GM19328 (cell line): ENCODE measurements around the gene CPEB4.

Experiments used
- ATAC-seq: cut with Tn5 transposase; IDR thresholded peaks from one replicate; pipeline ENCODE4 v1.9.1; 2021; ENCODE audit warnings: mild to moderate bottlenecking, moderate library complexity; ENCODE audit not compliant: unreplicated experiment

Gene CPEB4

GRCh38 chr5:173911623-173912022 is 23.5 kb downstream of the CPEB4 start:
- ATAC-seq, result no peak

- ATAC-seq, result no peak
These were observed 25.7 kb downstream of the CPEB4 start for GRCh38 chr5:173913686-173914321.

GRCh38 chr5:173915310-173916014 is 27.3 kb downstream of the CPEB4 start:
- ATAC-seq, result no peak

GRCh38 chr5:173916233-173916632 is 28.1 kb downstream of the CPEB4 start:
- no peak for ATAC-seq

- peak; percentile 84 for ATAC-seq
These were observed 29.9 kb downstream of the CPEB4 start for GRCh38 chr5:173917788-173918786.

- no peak for ATAC-seq
These were observed 31.3 kb downstream of the CPEB4 start for GRCh38 chr5:173919443-173919842.

- no peak for ATAC-seq
These were observed 32.0 kb downstream of the CPEB4 start for GRCh38 chr5:173920024-173920753.

- no peak for ATAC-seq
These were observed 32.9 kb downstream of the CPEB4 start for GRCh38 chr5:173920866-173921555.

- ATAC-seq, result no peak
These were observed 34.4 kb downstream of the CPEB4 start for GRCh38 chr5:173922527-173922926.

GRCh38 chr5:173923218-173924095 is 35.3 kb downstream of the CPEB4 start:
- no peak for ATAC-seq

- no peak for ATAC-seq
These were observed 36.8 kb downstream of the CPEB4 start for GRCh38 chr5:173924899-173925298.

- ATAC-seq, result no peak
These were observed 37.4 kb downstream of the CPEB4 start for GRCh38 chr5:173925449-173926071.

- ATAC-seq, result no peak
These were observed 38.2 kb downstream of the CPEB4 start for GRCh38 chr5:173926359-173926758.

GRCh38 chr5:173928871-173929574 is 40.9 kb downstream of the CPEB4 start:
- ATAC-seq, result no peak

- no peak for ATAC-seq
These were observed 44.6 kb downstream of the CPEB4 start for GRCh38 chr5:173932695-173933139.

GRCh38 chr5:173933901-173934300 is 45.8 kb downstream of the CPEB4 start:
- no peak for ATAC-seq

- no peak for ATAC-seq
These were observed 47.2 kb downstream of the CPEB4 start for GRCh38 chr5:173935396-173935795.

GRCh38 chr5:173940269-173940668 is 52.1 kb downstream of the CPEB4 start:
- no peak for ATAC-seq
